Heart left ventricle (tissue), 13 donors: ENCODE data around the gene DDX60.

Experiments used
- POLR2A ChIP-seq, 2 donors: fragments of 450-650 bp; IDR thresholded peaks; one replicate each; pipeline ENCODE4 v1.6.1; 2017; ENCODE audit warnings: antibody characterized with exemption in 2 of 2, mild to moderate bottlenecking in 2 of 2, moderate library complexity in 2 of 2
- TF ChIP-seq, protein P1 (sequence below), 12 donors: fragments of 200-600 bp; sonication (generic) in 4 of 12; IDR thresholded peaks; one replicate each; pipeline versions ENCODE4 v1.5.0 to v1.8.0; 2018 to 2022; ENCODE audit warnings: antibody characterized with exemption in 12 of 12, mild to moderate bottlenecking in 5 of 12
- donor health status: ischemic (EF 13 %, LVEDD 7.1; RV severe dilation, severe dysfunction).
- donor health status: DM: no; HTN: yes; CAD: no.
- donor health status: DM: no; HTN: no; CAD: no.
- donor health status: ischemic (EF 25% LVEDD 6.9; RV normal size, moderate dysfunction).
- donor health status: ischemic (EF 25% LVEDD 5.7; RV mildly dilated, moderate dysfunction).
- donor health status: ischemic (EF 35%, LVEDD 5.7; RV mildly dilated, moderate dysfunction).
- donor health status: nonischemic (EF 11% LVEDD 7.7; RV severe dilation, severe dysfunction).
- donor health status: DM: yes; HTN: yes; CAD: no.
- donor health status: PGD.
- donor health status: ischemic (EF 29% LVEDD 5.4; RV normal size, mild dysfunction).
- donor health status: nonischemic (EF 23%, LVEDD 6.1; RV moderate dilation, normal function).

- TF ChIP-seq POLR2A (IDR thresholded peaks at IDR 0.05) = no peak
- TF ChIP-seq, protein P1, sequence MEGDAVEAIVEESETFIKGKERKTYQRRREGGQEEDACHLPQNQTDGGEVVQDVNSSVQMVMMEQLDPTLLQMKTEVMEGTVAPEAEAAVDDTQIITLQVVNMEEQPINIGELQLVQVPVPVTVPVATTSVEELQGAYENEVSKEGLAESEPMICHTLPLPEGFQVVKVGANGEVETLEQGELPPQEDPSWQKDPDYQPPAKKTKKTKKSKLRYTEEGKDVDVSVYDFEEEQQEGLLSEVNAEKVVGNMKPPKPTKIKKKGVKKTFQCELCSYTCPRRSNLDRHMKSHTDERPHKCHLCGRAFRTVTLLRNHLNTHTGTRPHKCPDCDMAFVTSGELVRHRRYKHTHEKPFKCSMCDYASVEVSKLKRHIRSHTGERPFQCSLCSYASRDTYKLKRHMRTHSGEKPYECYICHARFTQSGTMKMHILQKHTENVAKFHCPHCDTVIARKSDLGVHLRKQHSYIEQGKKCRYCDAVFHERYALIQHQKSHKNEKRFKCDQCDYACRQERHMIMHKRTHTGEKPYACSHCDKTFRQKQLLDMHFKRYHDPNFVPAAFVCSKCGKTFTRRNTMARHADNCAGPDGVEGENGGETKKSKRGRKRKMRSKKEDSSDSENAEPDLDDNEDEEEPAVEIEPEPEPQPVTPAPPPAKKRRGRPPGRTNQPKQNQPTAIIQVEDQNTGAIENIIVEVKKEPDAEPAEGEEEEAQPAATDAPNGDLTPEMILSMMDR (IDR thresholded peaks at IDR 0.05) = no peak
These were observed 25.1 kb downstream of the DDX60 start for GRCh38 chr4:168293386-168293975.
